Nephron (organoid): ENCODE measurements around the gene COL6A3.

ENCODE experiments used
- H3K27ac Mint-ChIP-seq, 3 experiments: 2 replicates each; pipeline ENCODE4 v1.8.0; 2020; ENCODE audit warnings: mixed read lengths in 3 of 3, mild to moderate bottlenecking in 2 of 3, moderate library complexity in 1 of 3
- H3K27me3 Mint-ChIP-seq: 2 replicates; pipeline ENCODE4 v1.8.0; 2021; ENCODE audit warnings: low read depth, mild to moderate bottlenecking, moderate library complexity, mixed read lengths
- H3K36me3 Mint-ChIP-seq: 2 replicates; pipeline ENCODE4 v1.8.0; 2020; ENCODE audit warnings: low read depth, mixed read lengths
- H3K4me1 Mint-ChIP-seq: 2 replicates; pipeline ENCODE4 v1.8.0; 2020; ENCODE audit warnings: mixed read lengths
- H3K4me3 Mint-ChIP-seq, 3 experiments: 2 replicates each; pipeline ENCODE4 v1.8.0; 2020; ENCODE audit warnings: mild to moderate bottlenecking in 3 of 3, mixed read lengths in 3 of 3, moderate library complexity in 2 of 3
- H3K9me3 Mint-ChIP-seq: 2 replicates; pipeline ENCODE4 v1.8.0; 2020; ENCODE audit warnings: mixed read lengths
- CTCF ChIP-seq, 3 experiments: fragments of 200-600 bp; sonication (generic); IDR thresholded peaks; one replicate each; pipeline ENCODE4 v1.5.0; 2021; ENCODE audit warnings: antibody characterized with exemption in 3 of 3; ENCODE audit not compliant: unreplicated experiment in 3 of 3

The COL6A3 gene

GRCh38 chr2:237343993-237344392, 70.0 kb downstream of the COL6A3 start:
- Mint-ChIP-seq H3K4me1 (peaks cover 4% of the 10 kb centered on the region), H3K36me3 (peaks cover 82% of the 10 kb centered on the region), H3K27me3 (no peaks in the 10 kb centered on the region), H3K4me3 (no peak overlapping the region), H3K9me3 (no peaks in the 10 kb centered on the region), H3K27ac (no peak overlapping the region)
- no peak for TF ChIP-seq CTCF (IDR thresholded peaks at IDR 0.05; ENCODE audit: unreplicated experiment in 3 of 3)

GRCh38 chr2:237341872-237342271, 72.1 kb downstream of the COL6A3 start:
- Mint-ChIP-seq H3K27ac (peak overlapping the region in 2 of 3 experiments; percentile 16 to 26), H3K4me1 (peaks cover 4% of the 10 kb centered on the region), H3K36me3 (peaks cover 76% of the 10 kb centered on the region), H3K9me3 (no peaks in the 10 kb centered on the region), H3K27me3 (no peaks in the 10 kb centered on the region), H3K4me3 (no peak overlapping the region)
- TF ChIP-seq CTCF (IDR thresholded peaks at IDR 0.05; ENCODE audit: unreplicated experiment in 3 of 3) = no peak

- TF ChIP-seq CTCF (IDR thresholded peaks at IDR 0.05; ENCODE audit: unreplicated experiment in 3 of 3) = no peak
- Mint-ChIP-seq H3K27ac (no peak overlapping the region), H3K36me3 (peaks cover 69% of the 10 kb centered on the region), H3K4me1 (peaks cover 4% of the 10 kb centered on the region), H3K9me3 (no peaks in the 10 kb centered on the region), H3K4me3 (no peak overlapping the region), H3K27me3 (no peaks in the 10 kb centered on the region)
Measured at GRCh38 chr2:237337586-237337985, 76.4 kb downstream of the COL6A3 start.

GRCh38 chr2:237336131-237336530, 77.8 kb downstream of the COL6A3 start:
- Mint-ChIP-seq H3K4me1 (no peaks in the 10 kb centered on the region), H3K36me3 (peaks cover 66% of the 10 kb centered on the region), H3K9me3 (no peaks in the 10 kb centered on the region), H3K4me3 (no peak overlapping the region), H3K27ac (no peak overlapping the region), H3K27me3 (no peaks in the 10 kb centered on the region)
- TF ChIP-seq CTCF (IDR thresholded peaks at IDR 0.05; ENCODE audit: unreplicated experiment in 3 of 3) = no peak

- Mint-ChIP-seq H3K27ac (peak overlapping the region in 1 of 3 experiments; percentile 17), H3K4me1 (peaks cover 5% of the 10 kb centered on the region)
Measured at GRCh38 chr2:237333748-237334147, 80.2 kb downstream of the COL6A3 start.

More at GRCh38 chr2:237333748-237334147, 80.2 kb downstream of the COL6A3 start:
- Mint-ChIP-seq H3K27me3 (no peaks in the 10 kb centered on the region), H3K4me3 (no peak overlapping the region), H3K36me3 (peaks cover 52% of the 10 kb centered on the region), H3K9me3 (no peaks in the 10 kb centered on the region)
- TF ChIP-seq CTCF (IDR thresholded peaks at IDR 0.05; ENCODE audit: unreplicated experiment in 3 of 3) = no peak
